Neuronal stem cell (in vitro differentiated cells): ENCODE results near the gene USP17L15.
"Not testable (repeated sequence)": the region's sequence is repeated elsewhere in the genome, so short reads cannot be mapped to it uniquely, and the experiment has no call there.

Experiments
- DNase-seq: peaks from one replicate; pipeline ENCODE4 v3.0.0-alpha.2; 2013; ENCODE audit warnings: low spot score
- H2AFZ ChIP-seq: one replicate; pipeline ENCODE4 v1.6.1; 2013; ENCODE audit warnings: mild to moderate bottlenecking, low read length, inconsistent platforms
- H2AK5ac ChIP-seq: 2 replicates; pipeline ENCODE4 v1.6.1; 2013; ENCODE audit warnings: low read depth, mild to moderate bottlenecking, inconsistent platforms, low read length, moderate library complexity, mixed read lengths
- H2BK120ac ChIP-seq: 2 replicates; pipeline ENCODE4 v1.6.1; 2013; ENCODE audit warnings: low read depth, mild to moderate bottlenecking, inconsistent platforms, low read length, moderate library complexity, mixed read lengths
- H2BK12ac ChIP-seq: one replicate; pipeline ENCODE4 v1.6.1; 2013; ENCODE audit warnings: low read length, inconsistent platforms
- H2BK15ac ChIP-seq: 2 replicates; pipeline ENCODE4 v1.6.1; 2013; ENCODE audit warnings: mild to moderate bottlenecking, low read length, inconsistent platforms, mixed read lengths
- H2BK5ac ChIP-seq: one replicate; pipeline ENCODE4 v1.6.1; 2013; ENCODE audit warnings: inconsistent platforms, mild to moderate bottlenecking, low read length, moderate library complexity
- H3K14ac ChIP-seq: one replicate; pipeline ENCODE4 v1.6.1; 2013; ENCODE audit warnings: low read length, inconsistent platforms
- H3K18ac ChIP-seq: 2 replicates; pipeline ENCODE4 v1.6.1; 2013; ENCODE audit warnings: low read length, inconsistent platforms
- H3K23ac ChIP-seq: 2 replicates; pipeline ENCODE4 v1.6.1; 2013; ENCODE audit warnings: low read depth, mild to moderate bottlenecking, mixed read lengths, low read length, inconsistent platforms; ENCODE audit not compliant: poor library complexity
- H3K27ac ChIP-seq: replicated peaks from 3 replicates; pipeline ENCODE4 v1.5.1; 2013; ENCODE audit warnings: low read length, inconsistent platforms
- H3K27me3 ChIP-seq, 3 experiments: 2 replicates each; pipeline ENCODE4 v1.6.1; 2013; ENCODE audit warnings: low read length in 3 of 3, mild to moderate bottlenecking in 2 of 3, inconsistent platforms in 1 of 3, low read depth in 1 of 3, mixed read lengths in 1 of 3, moderate library complexity in 1 of 3; ENCODE audit not compliant: control insufficient read depth in 3 of 3, insufficient read depth in 3 of 3
- H3K36me3 ChIP-seq, 2 donors: replicated peaks in 1 of 2; 2 replicates each; pipeline ENCODE4 v1.6.1; 2013; ENCODE audit warnings: low read length in 2 of 2; ENCODE audit not compliant: control insufficient read depth in 2 of 2, insufficient read depth in 2 of 2
- H3K4ac ChIP-seq: 2 replicates; pipeline ENCODE4 v1.6.1; 2013; ENCODE audit warnings: inconsistent platforms, mild to moderate bottlenecking, low read length, moderate library complexity
- H3K4me1 ChIP-seq, 2 donors: 1 replicate in 1 of 2; 2 replicates in 1 of 2; pipeline ENCODE4 v1.6.1; 2013; ENCODE audit warnings: low read length in 2 of 2, low read depth in 1 of 2; ENCODE audit not compliant: control insufficient read depth in 2 of 2, insufficient read depth in 1 of 2
- H3K4me2 ChIP-seq: one replicate; pipeline ENCODE4 v1.6.1; 2013; ENCODE audit warnings: mild to moderate bottlenecking, low read length, inconsistent platforms; ENCODE audit not compliant: insufficient read depth, poor library complexity, severe bottlenecking
- H3K4me3 ChIP-seq, 2 donors: 2 replicates each; pipeline ENCODE4 v1.5.1; 2013; ENCODE audit warnings: low read length in 2 of 2, mild to moderate bottlenecking in 2 of 2, inconsistent platforms in 1 of 2, moderate library complexity in 1 of 2
- H3K79me1 ChIP-seq: one replicate; pipeline ENCODE4 v1.6.1; 2013; ENCODE audit warnings: low read depth, mild to moderate bottlenecking, inconsistent platforms, low read length, moderate library complexity
- H3K9ac ChIP-seq: one replicate; pipeline ENCODE4 v1.6.1; 2013; ENCODE audit warnings: mild to moderate bottlenecking, low read depth, low read length, inconsistent platforms; ENCODE audit not compliant: poor library complexity
- H3K9me3 ChIP-seq, 2 donors: replicated peaks in 1 of 2; 2 replicates each; pipeline versions ENCODE3 to v1.6.1; 2013; ENCODE audit warnings: low read length in 2 of 2, mild to moderate bottlenecking in 2 of 2, inconsistent platforms in 1 of 2, low read depth in 1 of 2, mixed read lengths in 1 of 2, moderate library complexity in 1 of 2; ENCODE audit not compliant: control insufficient read depth in 2 of 2, insufficient read depth in 1 of 2
- H4K8ac ChIP-seq: one replicate; pipeline ENCODE4 v1.6.1; 2013; ENCODE audit warnings: low read depth, mild to moderate bottlenecking, inconsistent platforms, low read length, moderate library complexity
- H4K91ac ChIP-seq: one replicate; pipeline ENCODE4 v1.6.1; 2013; ENCODE audit warnings: low read length, low read depth, mild to moderate bottlenecking, inconsistent platforms; ENCODE audit not compliant: poor library complexity
- whole genome bisulfite sequencing, 2 donors: extraction: QIAGEN DNeasy Blood & Tissue Kit; methylation state at CpG; one replicate each; pipeline ENCODE4 v1.1.7; 2013; ENCODE audit warnings: missing lambda C conversion rate in 2 of 2, mixed read lengths in 1 of 2; ENCODE audit not compliant: insufficient read length in 2 of 2, insufficient replicate concordance in 1 of 2; ENCODE audit errors: extremely low coverage in 2 of 2; 5-methylcytosine and 5-hydroxymethylcytosine counted together

USP17L15 gene

DNA sequence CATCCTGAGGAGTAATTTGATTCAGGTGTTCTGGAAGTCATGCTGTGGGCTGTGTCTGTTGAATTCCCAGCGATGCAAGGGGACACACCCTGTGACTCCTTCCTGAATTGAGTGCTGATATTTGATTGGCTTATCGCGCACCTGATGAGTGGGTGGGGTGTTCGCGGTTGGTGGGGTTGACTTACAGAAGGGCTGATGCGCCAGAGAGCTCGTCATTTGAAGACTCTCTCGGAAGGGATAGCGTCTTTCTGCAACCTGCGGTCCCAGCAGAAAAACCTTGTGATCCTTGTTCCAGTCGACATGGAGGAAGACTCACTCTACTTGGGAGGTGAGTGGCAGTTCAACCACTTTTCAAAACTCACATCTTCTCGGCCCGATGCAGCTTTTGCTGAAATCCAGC lies 28.4 kb downstream of the USP17L15 start, which contains the start of gene USP17L21:
Gene USP17L21, plus strand, starts transcription at position 301 of the 400 bp plus-strand sequence. Its CDS starts 0 bp downstream, at position 301.
- H3K18ac ChIP-seq, H2BK5ac ChIP-seq, H3K4me2 ChIP-seq, DNase-seq, H3K23ac ChIP-seq, H3K14ac ChIP-seq, H2AFZ ChIP-seq, H4K8ac ChIP-seq, H2BK15ac ChIP-seq, H3K9me3 ChIP-seq, H2BK12ac ChIP-seq, H3K79me1 ChIP-seq, H3K27me3 ChIP-seq, H3K36me3 ChIP-seq, H2AK5ac ChIP-seq, H3K4me1 ChIP-seq, H4K91ac ChIP-seq, H3K27ac ChIP-seq, H3K4ac ChIP-seq, H3K9ac ChIP-seq, H2BK120ac ChIP-seq, H3K4me3 ChIP-seq: not testable (repeated sequence)
- no CpG with 5 or more reads among the region's 13 CpGs for WGBS, 2 donors

DNA sequence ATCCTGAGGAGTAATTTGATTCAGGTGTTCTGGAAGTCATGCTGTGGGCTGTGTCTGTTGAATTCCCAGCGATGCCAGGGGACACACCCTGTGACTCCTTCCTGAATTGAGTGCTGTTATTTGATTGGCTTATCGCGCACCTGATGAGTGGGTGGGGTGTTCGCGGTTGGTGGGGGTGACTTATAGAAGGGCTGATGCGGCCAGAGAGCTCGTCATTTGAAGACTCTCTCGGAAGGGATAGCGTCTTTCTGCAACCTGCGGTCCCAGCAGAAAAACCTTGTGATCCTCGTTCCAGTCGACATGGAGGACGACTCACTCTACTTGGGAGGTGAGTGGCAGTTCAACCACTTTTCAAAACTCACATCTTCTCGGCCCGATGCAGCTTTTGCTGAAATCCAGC lies 33.1 kb downstream of the USP17L15 start, which contains the start of gene USP17L22:
Gene USP17L22, plus strand, starts transcription at position 301 of the 400 bp plus-strand sequence. Its CDS starts 0 bp downstream, at position 301.
- not testable (repeated sequence) for H2BK120ac ChIP-seq, DNase-seq, H3K4me3 ChIP-seq, H2AK5ac ChIP-seq, H3K14ac ChIP-seq, H3K4me2 ChIP-seq, H3K79me1 ChIP-seq, H3K18ac ChIP-seq, H2BK12ac ChIP-seq, H3K23ac ChIP-seq, H3K27ac ChIP-seq, H3K4me1 ChIP-seq, H3K27me3 ChIP-seq, H2AFZ ChIP-seq, H3K9ac ChIP-seq, H4K91ac ChIP-seq, H2BK5ac ChIP-seq, H2BK15ac ChIP-seq, H4K8ac ChIP-seq, H3K36me3 ChIP-seq, H3K9me3 ChIP-seq, H3K4ac ChIP-seq
- WGBS, 2 donors = no CpG with 5 or more reads among the region's 15 CpGs

DNA sequence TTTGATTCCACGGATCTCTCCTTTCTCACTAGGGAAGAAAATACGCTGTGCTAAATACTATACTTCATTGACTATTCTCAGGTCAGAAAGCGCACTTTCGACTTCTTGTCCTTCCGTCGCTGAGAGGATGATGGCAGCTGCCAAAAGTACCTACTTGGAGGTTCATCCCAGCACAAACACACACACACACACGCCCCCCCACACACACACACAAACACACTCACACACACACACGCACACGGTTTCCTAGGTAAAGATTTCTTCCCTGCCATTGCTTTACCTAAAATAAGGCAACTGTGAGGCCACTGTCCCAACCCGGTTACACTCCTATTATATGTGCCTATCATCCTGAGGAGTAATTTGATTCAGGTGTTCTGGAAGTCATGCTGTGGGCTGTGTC lies 37.5 kb downstream of the USP17L15 start:
- not testable (repeated sequence) for H3K9ac ChIP-seq, H3K14ac ChIP-seq, H3K27ac ChIP-seq, H3K27me3 ChIP-seq, DNase-seq, H2AFZ ChIP-seq, H2BK5ac ChIP-seq, H2BK15ac ChIP-seq, H3K4me1 ChIP-seq, H2AK5ac ChIP-seq, H3K18ac ChIP-seq, H4K91ac ChIP-seq, H2BK12ac ChIP-seq, H3K36me3 ChIP-seq, H2BK120ac ChIP-seq, H3K4me2 ChIP-seq, H3K79me1 ChIP-seq, H4K8ac ChIP-seq, H3K4me3 ChIP-seq, H3K4ac ChIP-seq, H3K23ac ChIP-seq, H3K9me3 ChIP-seq
- WGBS, 2 donors = 100% methylated on average over 2 of the region's 10 CpGs; no CpG with 5 or more reads in 1 of the 2 donors
